HG03095 (cell line): ENCODE data around the gene NFIB.
A peak's percentile ranks its signal among the peaks of the same experiment; 100 is the strongest.

Source experiments
- ATAC-seq: cut with Tn5 transposase; IDR thresholded peaks from one replicate; pipeline ENCODE4 v1.9.1; 2021; ENCODE audit warnings: moderate library complexity; ENCODE audit not compliant: unreplicated experiment

Gene NFIB

GRCh38 chr9:14159440-14160216 lies 154.3 kb downstream of the NFIB start:
- no peak for ATAC-seq

DNA sequence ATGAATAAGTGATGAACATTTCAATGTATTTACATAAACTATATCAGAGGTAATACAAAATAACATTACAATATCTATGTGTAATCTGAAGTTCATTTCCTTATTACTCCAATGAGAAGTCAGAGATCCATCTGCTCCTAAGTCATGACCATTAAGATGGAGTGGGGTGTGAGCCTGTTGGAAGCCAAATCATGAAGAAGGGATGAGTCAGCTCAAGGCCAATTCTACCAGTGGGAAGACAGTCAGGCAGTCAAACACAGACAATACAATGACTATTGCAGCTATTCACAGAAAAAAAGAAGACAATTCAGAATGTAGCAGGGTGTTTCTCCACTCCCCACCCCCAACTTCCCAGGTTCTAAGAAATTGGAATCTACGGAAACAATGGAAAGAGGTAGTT lies 155.0 kb downstream of the NFIB start:
- no peak for ATAC-seq

GRCh38 chr9:14158136-14158813 lies 155.7 kb downstream of the NFIB start:
- no peak for ATAC-seq

DNA sequence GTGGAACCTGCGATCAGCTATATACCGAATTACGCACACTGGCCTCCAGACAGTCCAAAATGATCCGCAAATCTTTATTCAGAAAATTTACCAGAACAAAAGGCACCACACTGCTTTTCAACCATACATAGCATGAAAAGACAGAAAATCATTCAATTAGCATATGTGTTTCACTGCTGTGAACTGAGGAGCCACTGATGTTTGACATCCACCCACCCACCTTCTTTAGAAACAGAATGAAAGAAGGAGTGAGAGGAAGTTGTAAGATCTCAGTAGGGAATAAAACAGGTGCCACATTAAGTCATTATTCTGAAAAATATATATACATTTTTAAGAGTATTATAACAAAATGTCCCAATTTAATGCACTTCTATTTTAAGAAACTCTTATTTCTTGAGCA lies 156.8 kb downstream of the NFIB start:
- no peak for ATAC-seq

- peak; percentile 96 for ATAC-seq
Observed at GRCh38 chr9:14156046-14156445, 157.9 kb downstream of the NFIB start.

GRCh38 chr9:14155237-14155636 lies 158.7 kb downstream of the NFIB start:
- no peak for ATAC-seq

DNA sequence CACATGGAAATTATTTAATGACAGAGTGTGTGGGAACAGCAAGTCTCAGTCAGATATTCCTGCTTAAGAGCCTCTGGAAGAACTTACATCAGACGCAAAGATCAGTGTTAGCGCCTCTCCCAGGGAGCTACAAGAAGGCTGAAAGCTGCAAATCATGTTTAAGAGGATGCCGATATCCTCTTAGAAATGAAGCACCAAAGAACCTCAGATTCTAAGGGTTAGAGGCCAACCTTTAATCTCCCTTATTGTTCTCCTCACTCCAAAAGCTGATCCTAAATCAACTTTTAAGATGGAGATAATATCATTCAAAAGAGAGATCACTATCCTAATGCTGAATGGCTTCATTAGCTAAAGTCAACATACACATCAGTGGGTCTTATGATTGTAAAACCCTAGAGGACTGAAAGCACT lies 160.6 kb downstream of the NFIB start:
- ATAC-seq: no peak

DNA sequence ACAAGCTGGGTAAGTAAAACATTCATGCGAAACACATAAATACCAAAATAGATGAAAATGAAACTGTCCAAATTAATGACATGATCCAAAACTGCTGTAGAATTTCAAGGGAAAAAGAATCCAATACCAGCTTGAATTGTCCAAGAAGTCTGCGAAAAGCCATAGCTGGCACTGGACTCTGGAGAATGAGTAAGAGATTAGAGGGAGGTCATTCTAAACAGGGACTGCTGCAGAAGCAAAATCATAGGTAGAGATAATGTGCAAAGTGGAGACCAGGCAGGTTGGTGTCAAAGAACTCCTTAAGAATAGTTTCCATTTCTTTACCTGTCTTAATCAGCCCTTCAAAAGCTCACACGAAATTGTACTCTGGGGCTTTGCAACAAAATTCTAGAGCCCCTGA lies 162.5 kb downstream of the NFIB start:
- no peak for ATAC-seq

DNA sequence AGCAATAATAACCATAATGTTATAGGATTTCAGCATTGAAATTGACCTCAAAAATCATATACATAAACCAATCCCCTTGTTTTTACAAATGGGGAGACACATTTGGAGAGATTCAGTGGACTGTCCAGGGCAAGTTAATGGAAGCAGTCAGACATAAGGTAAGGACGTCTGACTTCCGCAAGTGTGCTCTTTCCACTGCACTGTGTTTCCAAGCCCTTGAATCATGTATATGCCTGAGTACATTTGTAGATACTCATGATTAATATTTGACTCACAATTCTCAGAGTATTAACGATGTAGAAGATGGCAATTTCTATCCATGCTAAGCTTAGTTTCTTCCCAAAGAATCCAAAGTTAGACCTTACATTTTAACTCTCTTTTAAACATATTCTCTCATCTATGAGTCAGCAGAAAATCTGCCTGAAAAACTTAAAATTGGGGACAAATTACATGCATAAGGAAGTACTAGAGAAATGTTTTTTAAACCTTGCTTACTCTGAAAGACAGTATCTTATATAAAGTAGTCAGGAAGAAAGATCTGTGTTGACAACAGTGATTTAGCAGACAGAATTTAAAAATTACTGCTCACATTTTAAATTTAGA lies 165.3 kb downstream of the NFIB start:
- ATAC-seq: no peak

- no peak for ATAC-seq
Observed at GRCh38 chr9:14147738-14148137, 166.2 kb downstream of the NFIB start.

GRCh38 chr9:14146201-14146874 lies 167.6 kb downstream of the NFIB start:
- ATAC-seq: no peak

GRCh38 chr9:14144215-14144614 lies 169.7 kb downstream of the NFIB start:
- ATAC-seq: no peak

DNA sequence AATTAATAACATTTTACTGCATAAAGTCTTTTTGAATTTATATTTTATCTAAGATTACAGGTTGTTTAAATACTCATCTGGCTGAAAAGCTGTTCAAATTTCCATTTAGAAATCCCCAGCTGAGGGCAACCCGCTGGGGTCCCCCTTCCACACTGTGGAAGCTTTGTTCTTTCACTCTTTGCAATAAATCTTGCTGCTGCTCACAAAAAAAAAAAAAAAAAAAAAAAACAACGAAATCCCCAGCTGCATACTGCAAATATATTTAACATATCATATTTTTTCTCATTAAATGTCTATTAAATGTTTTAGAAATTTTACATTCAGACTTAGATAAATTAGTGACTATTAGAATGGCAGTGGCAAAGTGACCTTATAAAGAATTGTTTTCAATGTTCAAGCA lies 172.2 kb downstream of the NFIB start:
- ATAC-seq: no peak

- ATAC-seq: no peak
Observed at GRCh38 chr9:14140096-14140697, 173.7 kb downstream of the NFIB start.

DNA sequence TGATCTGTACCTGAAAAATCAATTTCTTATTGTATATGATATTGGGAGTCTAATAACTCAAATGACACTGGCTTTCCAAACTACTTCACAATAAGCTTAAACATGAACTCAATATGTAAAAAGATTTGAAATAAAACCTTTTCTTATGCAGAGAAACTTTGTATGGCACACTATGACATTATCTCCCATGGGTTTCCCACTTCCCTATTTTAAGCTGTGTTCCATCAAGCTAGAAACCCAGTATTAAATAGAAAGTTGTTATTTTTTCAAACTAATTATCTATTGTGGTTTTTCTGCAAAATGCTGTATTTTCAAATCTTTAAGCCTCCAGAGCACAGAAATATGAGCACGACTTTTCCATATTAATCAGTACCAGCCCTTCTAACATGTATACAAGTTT lies 174.7 kb downstream of the NFIB start:
- no peak for ATAC-seq

- no peak for ATAC-seq
Observed at GRCh38 chr9:14136646-14137370, 177.1 kb downstream of the NFIB start.

DNA sequence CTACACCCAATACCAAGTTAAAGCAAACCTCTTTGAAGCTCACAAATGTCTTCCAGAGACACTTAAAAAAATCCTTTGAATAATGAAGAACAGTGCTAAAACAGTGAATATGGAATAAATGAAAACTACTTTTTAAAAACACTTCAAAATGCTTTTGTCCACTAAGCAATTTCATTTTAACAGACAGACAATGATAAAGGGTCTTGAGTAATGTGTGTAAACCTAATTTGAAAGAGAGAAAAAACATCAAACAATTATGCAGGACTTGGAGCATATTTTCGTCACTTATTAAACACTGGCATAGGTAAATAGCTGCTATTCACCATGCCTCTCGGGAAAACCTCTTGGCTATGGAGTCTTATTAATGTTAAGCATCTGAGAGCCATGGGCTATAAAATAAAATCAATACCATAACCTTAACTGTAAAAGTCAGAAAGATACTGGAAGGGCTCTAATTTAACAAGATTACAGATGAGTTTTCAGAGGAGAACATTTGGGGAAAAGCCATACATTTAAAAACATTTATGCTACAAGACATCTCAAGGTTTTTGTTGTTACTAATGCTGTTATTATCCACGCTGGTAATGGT lies 177.8 kb downstream of the NFIB start:
- ATAC-seq: no peak

DNA sequence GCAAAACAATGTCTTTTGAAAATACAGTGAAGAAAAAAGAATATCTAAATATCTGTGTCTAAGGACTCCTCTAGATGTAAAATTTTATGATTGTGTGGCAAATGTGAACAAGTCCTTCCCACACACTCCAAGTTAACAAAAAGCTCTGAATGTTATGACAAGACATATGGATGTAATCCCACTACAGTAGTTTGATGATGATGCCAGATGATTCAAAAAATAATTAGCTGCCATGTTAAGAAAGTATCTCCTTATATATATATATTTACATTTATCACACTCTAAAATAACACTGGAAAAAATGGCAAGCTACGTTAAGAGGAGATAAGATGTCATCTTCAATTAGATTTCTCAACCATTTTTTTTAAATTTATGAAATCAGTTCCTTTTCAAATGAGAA lies 178.5 kb downstream of the NFIB start:
- ATAC-seq: no peak

GRCh38 chr9:14133394-14133793 lies 180.5 kb downstream of the NFIB start:
- ATAC-seq: no peak

GRCh38 chr9:14132775-14133174 lies 181.2 kb downstream of the NFIB start:
- no peak for ATAC-seq
